SJCRH30 (cell line): ENCODE measurements around the gene EZH1. TPM values are rescaled to one million over a fixed set of nuclear protein-coding genes. Genes with fewer than 3 reads are reported as not detected.
"Not testable (repeated sequence)": the region's sequence is repeated elsewhere in the genome, so short reads cannot be mapped to it uniquely, and the experiment has no call there.

ENCODE experiments used
- DNase-seq, 2 experiments: peaks; one replicate each; pipeline ENCODE4 v3.0.0-alpha.2; 2015 to 2020
- H3K27ac ChIP-seq: fragments of 250-450 bp; sonication (Bioruptor Pico); 2 replicates; pipeline ENCODE4 v1.5.1; 2020; ENCODE audit warnings: mild to moderate bottlenecking, moderate library complexity
- H3K27me3 ChIP-seq: fragments of 250-450 bp; sonication (Bioruptor Pico); 2 replicates; pipeline ENCODE4 v1.5.1; 2020; ENCODE audit warnings: mild to moderate bottlenecking, moderate library complexity
- H3K36me3 ChIP-seq: fragments of 250-450 bp; sonication (Bioruptor Pico); 2 replicates; pipeline ENCODE4 v1.5.1; 2020; ENCODE audit warnings: mild to moderate bottlenecking, moderate library complexity
- H3K4me1 ChIP-seq: fragments of 250-450 bp; sonication (Bioruptor Pico); 2 replicates; pipeline ENCODE4 v1.5.1; 2020; ENCODE audit warnings: mild to moderate bottlenecking, moderate library complexity
- H3K4me3 ChIP-seq: fragments of 250-450 bp; sonication (Bioruptor Pico); 2 replicates; pipeline ENCODE4 v1.5.1; 2020; ENCODE audit warnings: mild to moderate bottlenecking, moderate library complexity
- H3K9me3 ChIP-seq: fragments of 250-450 bp; sonication (Bioruptor Pico); replicated peaks from 2 replicates; pipeline ENCODE4 v1.5.1; 2020; ENCODE audit warnings: mild to moderate bottlenecking, moderate library complexity
- total RNA-seq: library from RNA; depleted of rRNA; stranded (reverse); fragments of >200 nt; shearing (Covaris generic); gene quantifications from 2 replicates; pipeline ENCODE4 v1.2.3, GENCODE V29; 2014; rRNA removed

The EZH1 gene
- total RNA-seq, 1 experiment from 2014 or later, result 27.0 TPM

GRCh38 chr17:42665581-42666001 is 79.2 kb downstream of the EZH1 start:
- Histone ChIP-seq H3K36me3 (peaks cover 13% of the 10 kb centered on the region), H3K4me1 (peaks cover under 1% of the 10 kb centered on the region), H3K27me3 (no peaks in the 10 kb centered on the region), H3K9me3 (no peaks in the 10 kb centered on the region), H3K4me3 (no peak overlapping the region), H3K27ac (no peak overlapping the region)
- DNase-seq, result no peak

- no peak for DNase-seq
Measured at GRCh38 chr17:42660692-42661345, 84.0 kb downstream of the EZH1 start.

GRCh38 chr17:42659932-42660274 is 84.9 kb downstream of the EZH1 start:
- DNase-seq, H3K27me3 ChIP-seq: not testable (repeated sequence)

More at GRCh38 chr17:42660692-42661345, 84.0 kb downstream of the EZH1 start:
- Histone ChIP-seq H3K36me3 (no peaks in the 10 kb centered on the region), H3K4me1 (peaks cover 6% of the 10 kb centered on the region), H3K9me3 (peaks cover 8% of the 10 kb centered on the region), H3K27me3 (no peaks in the 10 kb centered on the region), H3K27ac (no peak overlapping the region), H3K4me3 (no peak overlapping the region)

GRCh38 chr17:42659079-42659931 is 85.5 kb downstream of the EZH1 start, which contains the start of gene TUBG2:
Gene TUBG2, plus strand, starts transcription at chr17:42659284. Its CDS starts 220 bp downstream, at chr17:42659504.
- peaks cover 8% of the 10 kb centered on the region for H3K4me1 ChIP-seq
- no peaks in the 10 kb centered on the region for H3K36me3 ChIP-seq
- H3K9me3 ChIP-seq, result peaks cover 8% of the 10 kb centered on the region
- H3K27ac ChIP-seq, result peak within 1 kb of the TSS; percentile 43
- H3K27me3 ChIP-seq, result no peaks in the 10 kb centered on the region
- peak within 1 kb of the TSS; percentile 63 for H3K4me3 ChIP-seq
- DNase-seq, result peak; percentile 95 to 96

More at GRCh38 chr17:42659932-42660274, 84.9 kb downstream of the EZH1 start:
- not testable (repeated sequence) for H3K36me3 ChIP-seq, H3K9me3 ChIP-seq, H3K4me1 ChIP-seq
- Histone ChIP-seq H3K27ac (peak overlapping the region; percentile 43; the same call in 1 of the 2 replicates), H3K4me3 (peak overlapping the region; percentile 63)

- Histone ChIP-seq H3K27ac (no peak overlapping the region), H3K4me3 (no peak overlapping the region)
Measured at GRCh38 chr17:42657824-42658588, 86.8 kb downstream of the EZH1 start.

GRCh38 chr17:42655528-42655927 is 89.3 kb downstream of the EZH1 start:
- DNase-seq, result peak; percentile 25 to 50
- Histone ChIP-seq H3K36me3 (no peaks in the 10 kb centered on the region), H3K4me3 (no peak overlapping the region), H3K9me3 (peaks cover 8% of the 10 kb centered on the region), H3K27me3 (no peaks in the 10 kb centered on the region), H3K4me1 (peaks cover 7% of the 10 kb centered on the region), H3K27ac (no peak overlapping the region)

More at GRCh38 chr17:42657824-42658588, 86.8 kb downstream of the EZH1 start:
- no peaks in the 10 kb centered on the region for H3K27me3 ChIP-seq
- H3K36me3 ChIP-seq, result no peaks in the 10 kb centered on the region
- no peak for DNase-seq
- peaks cover 8% of the 10 kb centered on the region for H3K4me1 ChIP-seq
- peaks cover 8% of the 10 kb centered on the region for H3K9me3 ChIP-seq

GRCh38 chr17:42653179-42654124 is 91.4 kb downstream of the EZH1 start:
- Histone ChIP-seq H3K9me3 (peaks cover 8% of the 10 kb centered on the region), H3K4me1 (0 out of 2 replicates have a peak, but pooled peaks cover 2% of the 10 kb centered on the region), H3K4me3 (no peak overlapping the region), H3K27ac (no peak overlapping the region), H3K36me3 (no peaks in the 10 kb centered on the region), H3K27me3 (no peaks in the 10 kb centered on the region)
- DNase-seq, result no peak

GRCh38 chr17:42651392-42651791 is 93.4 kb downstream of the EZH1 start:
- DNase-seq, result no peak
- Histone ChIP-seq H3K4me3 (no peak overlapping the region), H3K27ac (no peak overlapping the region), H3K4me1 (peaks cover 2% of the 10 kb centered on the region; the same call in 1 of the 2 replicates), H3K36me3 (no peaks in the 10 kb centered on the region), H3K9me3 (no peaks in the 10 kb centered on the region), H3K27me3 (no peaks in the 10 kb centered on the region)

Other genes starting within 250 kb of the EZH1 start
- 20.6 and 22.2 TPM in 2 replicates for gene NAGLU, start 208.8 kb downstream of the EZH1 start, total RNA-seq
- gene HSD17B1, start 192.1 kb downstream of the EZH1 start, total RNA-seq, result 0.73 and 0.76 TPM in 2 replicates
- 33.7 and 36.3 TPM in 2 replicates for gene COASY, start 182.9 kb downstream of the EZH1 start, total RNA-seq
- 44.5 and 48.4 TPM in 2 replicates for gene MLX, start 177.9 kb downstream of the EZH1 start, total RNA-seq
- gene PSMC3IP, start 167.3 kb downstream of the EZH1 start, total RNA-seq, result 23.8 and 29.7 TPM in 2 replicates
- gene RETREG3, start 135.7 kb downstream of the EZH1 start, total RNA-seq, result 34.5 and 36.2 TPM in 2 replicates
- 111 and 122 TPM in 2 replicates for gene TUBG1, start 135.4 kb downstream of the EZH1 start, total RNA-seq
- 6.2 and 10.4 TPM in 2 replicates for gene TUBG2, start 85.8 kb downstream of the EZH1 start, total RNA-seq
- gene PLEKHH3, start 68.0 kb downstream of the EZH1 start, total RNA-seq, result 10.9 and 13.7 TPM in 2 replicates
- 0.99 and 1.0 TPM in 2 replicates for gene CCR10, start 63.2 kb downstream of the EZH1 start, total RNA-seq
- gene CNTNAP1, start 62.5 kb downstream of the EZH1 start, total RNA-seq, result 4.0 and 5.0 TPM in 2 replicates
- gene RAMP2, start 16.2 kb upstream of the EZH1 start, total RNA-seq, result not detected in 2 replicates
- gene VPS25, start 28.4 kb upstream of the EZH1 start, total RNA-seq, result 71.0 and 79.3 TPM in 2 replicates
- 0.18 and 0.32 TPM in 2 replicates for gene WNK4, start 35.6 kb upstream of the EZH1 start, total RNA-seq
- 105 and 107 TPM in 2 replicates for gene COA3, start 53.7 kb upstream of the EZH1 start, total RNA-seq
- gene CNTD1, start 53.8 kb upstream of the EZH1 start, total RNA-seq, result 0.10 TPM in 2 replicates
- gene BECN1, start 79.2 kb upstream of the EZH1 start, total RNA-seq, result 62.1 and 62.9 TPM in 2 replicates
- gene PSME3, start 88.4 kb upstream of the EZH1 start, total RNA-seq, result 142 and 145 TPM in 2 replicates
- 0.86 and 1.1 TPM in 2 replicates for gene AOC2, start 99.5 kb upstream of the EZH1 start, total RNA-seq
- 0.30 and 0.34 TPM in 2 replicates for gene AOC3, start 106.2 kb upstream of the EZH1 start, total RNA-seq
- gene G6PC1, start 155.8 kb upstream of the EZH1 start, total RNA-seq, result not detected in 2 replicates
- 21.9 and 29.4 TPM in 2 replicates for gene AARSD1, start 219.4 kb upstream of the EZH1 start, total RNA-seq
- 5.5 TPM in 2 replicates for gene PTGES3L, start 235.0 kb upstream of the EZH1 start, total RNA-seq
- 10.8 and 11.9 TPM in 2 replicates for gene RUNDC1, start 235.5 kb upstream of the EZH1 start, total RNA-seq